PC-3 (cell line): ENCODE results near the gene CASKIN1.

Experiments
- CTCF ChIP-seq: fragments of 300-600 bp; sonication (generic); conservative IDR thresholded peaks from 2 replicates; pipeline ENCODE4 v1.5.1; 2017; ENCODE audit warnings: antibody characterized with exemption, low read depth, mild to moderate bottlenecking, low read length
- EZH2 ChIP-seq: fragments of 300-600 bp; sonication (generic); IDR thresholded peaks from one replicate; pipeline ENCODE4 v1.6.1; 2017; ENCODE audit warnings: antibody characterized with exemption, mild to moderate bottlenecking, low read length; ENCODE audit not compliant: unreplicated experiment

- TF ChIP-seq CTCF (no peak), EZH2 (no peak)
Measured at GRCh38 chr16:2209258-2210008, 13.0 kb upstream of the CASKIN1 start.
